Subcutaneous preadipocyte (primary cell): ENCODE data around the gene BLACAT1. TPM values are rescaled to one million over a fixed set of nuclear protein-coding genes. Genes with fewer than 3 reads are reported as not detected.

Source experiments
- small RNA-seq: library from RNA; depleted of rRNA; stranded (forward); fragments of <200 nt; gene quantifications from one replicate; pipeline ENCODE3, GENCODE V24; 2012
- total RNA-seq: library from RNA; depleted of rRNA; stranded (reverse); fragments of >200 nt; gene quantifications from 2 replicates; pipeline ENCODE4 v1.2.3, GENCODE V29; 2012

Gene BLACAT1
- total RNA-seq, result under 0.01 TPM in 1 of 2 replicates, not detected in the other

GRCh38 chr1:205455581-205456382, at the start of gene BLACAT1:
BLACAT1 (minus strand) TSS chr1:205456045.

GRCh38 chr1:205504311-205505075, 48.6 kb upstream of the BLACAT1 start, which contains the start of gene CDK18:
CDK18 (plus strand) TSS chr1:205504669; CDS start chr1:205523168, 18,499 bp downstream.

GRCh38 chr1:205421798-205422197, 34.0 kb downstream of the BLACAT1 start, which contains the start of gene LEMD1:
LEMD1 (minus strand) TSS chr1:205422056; CDS start chr1:205420536, 1,520 bp downstream.

Small RNAs within 50 kb of the gene (small RNA-seq; reads per million reads assigned to genes)
- gene MIR135B, result 0.19 reads per million

Other genes starting within 250 kb of the BLACAT1 start
- 10.7 and 10.9 TPM in 2 replicates for gene DSTYK, start 244.3 kb downstream of the BLACAT1 start, total RNA-seq
- gene TMCC2, start 228.1 kb downstream of the BLACAT1 start, total RNA-seq, result 1.1 and 2.5 TPM in 2 replicates
- 0.37 and 1.2 TPM in 2 replicates for gene NUAK2, start 134.3 kb downstream of the BLACAT1 start, total RNA-seq
- gene KLHDC8A, start 99.1 kb downstream of the BLACAT1 start, total RNA-seq, result not detected in 2 replicates
- not detected in 2 replicates for gene LEMD1, start 34.0 kb downstream of the BLACAT1 start, total RNA-seq
- gene CDK18, start 48.6 kb upstream of the BLACAT1 start, total RNA-seq, result under 0.01 TPM in 1 of 2 replicates, not detected in the other
- gene ELK4, start 176.0 kb upstream of the BLACAT1 start, total RNA-seq, result 17.3 and 24.4 TPM in 2 replicates
- 0.37 and 0.78 TPM in 2 replicates for gene SLC45A3, start 224.5 kb upstream of the BLACAT1 start, total RNA-seq